ENCODE results near the gene VAV3. TPM values are rescaled to one million over a fixed set of nuclear protein-coding genes. Genes with fewer than 3 reads are reported as not detected.

VAV3 gene
- total and polyA plus RNA-seq, 2 of the 8 experiments (the other 6 are each of a cell fraction or from before 2014, with no cell fraction given): 2.9 to 7.9 TPM

DNA sequence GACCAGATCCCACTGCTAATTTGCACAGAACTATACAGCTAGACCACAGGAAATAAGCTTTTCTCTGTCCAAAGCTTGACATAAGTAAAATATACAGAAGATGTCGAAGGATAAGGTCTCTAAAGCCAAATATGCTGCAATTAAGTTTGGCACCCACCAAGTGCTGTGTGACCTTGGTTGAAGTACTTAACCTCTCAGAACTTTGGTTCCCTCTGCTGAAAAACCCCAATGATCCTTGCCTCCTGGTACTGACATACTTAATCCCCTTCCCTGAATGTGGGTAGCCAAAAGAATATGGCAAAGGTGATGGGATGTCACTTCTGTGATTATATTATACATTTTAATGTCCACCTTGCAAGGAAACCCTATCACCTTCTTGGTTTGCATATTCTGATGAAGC is 290.5 kb downstream of the VAV3 start:
- Histone ChIP-seq H4K8ac (ENCODE audit: extremely low read depth, insufficient read depth, low read length) (no peak overlapping the region), H3K23me2 (ENCODE audit: low read depth, low read length) (no peaks in the 10 kb centered on the region), H3K4ac (replicated peaks; ENCODE audit: insufficient read length, low read depth, low read length) (no peak overlapping the region), H2BK15ac (ENCODE audit: low read length) (no peak overlapping the region), H3K79me2 (ENCODE audit: control insufficient read depth in 1 of 2, insufficient read depth in 2 of 2, low read length in 2 of 2) (no peaks in the 10 kb centered on the region), H4K91ac (replicated peaks; ENCODE audit: insufficient read length, low read length) (no peak overlapping the region), H3K4me2 (ENCODE audit: insufficient read depth in 1 of 2, low read depth in 2 of 2, low read length in 2 of 2) (no peak overlapping the region), H2BK120ac (replicated peaks; ENCODE audit: low read depth, low read length) (no peak overlapping the region), H3K27me3 (replicated peaks in 1 of 4; ENCODE audit: control insufficient read depth in 3 of 4, extremely low read depth in 1 of 4, insufficient read depth in 3 of 4, low read length in 3 of 4) (no peaks in the 10 kb centered on the region), H2BK12ac (ENCODE audit: low read depth, low read length) (no peak overlapping the region), H3K79me1 (ENCODE audit: low read depth, low read length) (no peaks in the 10 kb centered on the region), H4K5ac (ENCODE audit: insufficient read length, low read depth, low read length) (no peak overlapping the region), H2BK20ac (ENCODE audit: low read length) (no peak overlapping the region), H3K23ac (ENCODE audit: insufficient read length) (no peak overlapping the region), H2AFZ (ENCODE audit: low read length) (no peak overlapping the region), H3K4me3 (ENCODE audit: extremely low read depth in 1 of 4, insufficient read depth in 2 of 4, low read depth in 3 of 4, low read length in 4 of 4) (no peak overlapping the region), H2BK5ac (ENCODE audit: low read depth, low read length) (no peak overlapping the region), H2AK5ac (ENCODE audit: low read depth, low read length) (no peak overlapping the region), H4K20me1 (replicated peaks in 1 of 2; ENCODE audit: control insufficient read depth in 1 of 2, insufficient read depth in 2 of 2, low read length in 2 of 2) (no peaks in the 10 kb centered on the region), H3K4me1 (replicated peaks in 1 of 4; ENCODE audit: control insufficient read depth in 3 of 4, insufficient read depth in 4 of 4, low read length in 3 of 4) (no peaks in the 10 kb centered on the region), H3K18ac (ENCODE audit: extremely low read depth, low read length) (no peak overlapping the region), H3K27ac (ENCODE audit: low read depth, low read length) (no peak overlapping the region), H3K9ac (replicated peaks in 1 of 4; ENCODE audit: extremely low read depth in 1 of 4, low read depth in 3 of 4, low read length in 3 of 4) (no peak overlapping the region), H3K56ac (replicated peaks; ENCODE audit: insufficient read length, low read depth, low read length) (no peak overlapping the region), H3K9me3 (ENCODE audit: insufficient read depth in 2 of 2, low read depth in 1 of 2, low read length in 1 of 2) (peaks cover 3 to 5% of the 10 kb centered on the region in 2 experiments; a peak in 2 of 4 replicates), H3K14ac (ENCODE audit: insufficient read length) (no peak overlapping the region), H3K36me3 (ENCODE audit: control insufficient read depth in 2 of 4, insufficient read depth in 4 of 4, low read length in 3 of 4) (peaks cover 0 to 3% (median 0%) of the 10 kb centered on the region in 4 experiments; a peak in 2 of 8 replicates)
- POLR2A ChIA-PET (ENCODE audit: partially characterized antibody): no interaction called here
- CTCF ChIA-PET (ENCODE audit: partially characterized antibody): interaction anchor here (1.3 kb wide), 1 partner anchor 10 kb away, joined by 4 read pairs; no protein-coding TSS in a partner anchor
- 85% methylated on average over 1 of the region's 1 CpG; no CpG with 5 or more reads in 1 of the 2 experiments for WGBS, 2 experiments (ENCODE audit: extremely low coverage in 1 of 2, insufficient coverage in 1 of 2, insufficient read length in 1 of 2, insufficient replicate concordance in 2 of 2, low coverage in 1 of 2, low lambda C conversion rate in 2 of 2, missing lambda C conversion rate in 1 of 2)
- DNase-seq (ENCODE audit: low read depth in 1 of 2, low spot score in 2 of 2): no peak
- no peak for FAIRE-seq
- TF ChIP-seq, protein P1, sequence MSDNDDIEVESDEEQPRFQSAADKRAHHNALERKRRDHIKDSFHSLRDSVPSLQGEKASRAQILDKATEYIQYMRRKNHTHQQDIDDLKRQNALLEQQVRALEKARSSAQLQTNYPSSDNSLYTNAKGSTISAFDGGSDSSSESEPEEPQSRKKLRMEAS (IDR thresholded peaks at IDR 0.05): no peak
- TF ChIP-seq RBBP5 (IDR thresholded peaks at IDR 0.05; ENCODE audit: borderline replicate concordance, low read depth, low read length) (no peak), POLR2AphosphoS5 (IDR thresholded peaks at IDR 0.05; ENCODE audit: low read depth, low read length) (no peak), CTCF (IDR thresholded peaks at IDR 0.05; ENCODE audit: control extremely low read depth in 1 of 3, insufficient read depth in 1 of 3, low read depth in 1 of 3, low read length in 3 of 3) (no peak), JUN (IDR thresholded peaks at IDR 0.05; ENCODE audit: low read depth, low read length) (no peak), KDM1A (IDR thresholded peaks at IDR 0.05; ENCODE audit: borderline replicate concordance, low read length) (no peak), CHD1 (IDR thresholded peaks at IDR 0.05; ENCODE audit: low read depth, low read length) (no peak), POU5F1 (IDR thresholded peaks at IDR 0.05; ENCODE audit: low read depth, low read length) (no peak), SAP30 (IDR thresholded peaks at IDR 0.05; ENCODE audit: insufficient read depth, insufficient replicate concordance, low read length) (no peak), EGR1 (IDR thresholded peaks at IDR 0.05; ENCODE audit: borderline replicate concordance, low read depth, low read length) (no peak), MAFK (IDR thresholded peaks at IDR 0.05; ENCODE audit: low read depth, low read length) (no peak)
